K562 (cell line): ENCODE results near the gene CPEB1. TPM values are rescaled to one million over a fixed set of nuclear protein-coding genes. Genes with fewer than 3 reads are reported as not detected.

Experiments
- FIP1L1 ChIP-seq: fragments of 200-400 bp; formaldehyde crosslinking; IDR thresholded peaks from 2 replicates; pipeline ENCODE4 v1.6.1; 2018; ENCODE audit warnings: mild to moderate bottlenecking, low read depth, low read length; ENCODE audit not compliant: poor library complexity, severe bottlenecking
- NCOR1 ChIP-seq: fragments of 450-650 bp; IDR thresholded peaks from 2 replicates; pipeline ENCODE4 v1.6.1; 2016; ENCODE audit warnings: mild to moderate bottlenecking, moderate library complexity
- NFE2L1 ChIP-seq: fragments of 450-650 bp; IDR thresholded peaks from 2 replicates; pipeline ENCODE4 v1.6.1; 2016; ENCODE audit warnings: missing genetic modification characterization, low read depth, mild to moderate bottlenecking, missing compliant biosample characterization, moderate library complexity, borderline replicate concordance
- POLR2AphosphoS5 ChIP-seq: IDR thresholded peaks from 2 replicates; pipeline ENCODE4 v1.6.1; 2011; ENCODE audit warnings: mild to moderate bottlenecking, low read depth, low read length, moderate library complexity; ENCODE audit not compliant: control insufficient read depth, insufficient read depth
- RFX1 ChIP-seq: fragments of 450-650 bp; IDR thresholded peaks from 2 replicates; pipeline ENCODE4 v1.6.1; 2016; ENCODE audit warnings: mild to moderate bottlenecking, moderate library complexity
- SNIP1 ChIP-seq: fragments of 450-650 bp; IDR thresholded peaks from 2 replicates; pipeline ENCODE4 v1.7.1; 2017; ENCODE audit warnings: low read depth, mild to moderate bottlenecking
- SREBF1 ChIP-seq: fragments of 150-350 bp; IDR thresholded peaks from 2 replicates; pipeline ENCODE4 v1.6.1; 2014; ENCODE audit warnings: antibody characterized with exemption, low read depth, low read length, borderline replicate concordance
- TAL1 ChIP-seq: fragments of 450-650 bp; IDR thresholded peaks from 2 replicates; pipeline ENCODE4 v1.6.1; 2016; ENCODE audit warnings: mild to moderate bottlenecking
- TSC22D4 ChIP-seq: fragments of 450-650 bp; IDR thresholded peaks from 2 replicates; pipeline ENCODE4 v1.6.1; 2016; ENCODE audit warnings: missing genetic modification characterization, missing biosample characterization, control low read depth
- ZFP30 ChIP-seq: fragments of 250-450 bp; sonication (Bioruptor Pico); IDR thresholded peaks from 2 replicates; pipeline ENCODE4 v1.8.0; 2022; ENCODE audit warnings: moderate library complexity, mild to moderate bottlenecking, inconsistent platforms, borderline replicate concordance
- ZNF12 ChIP-seq: sonication (generic); formaldehyde crosslinking; IDR thresholded peaks from 2 replicates; pipeline ENCODE4 v1.4.0; 2020; ENCODE audit warnings: mild to moderate bottlenecking, missing genetic modification reagents
- ZNF133 ChIP-seq: fragments of 250-450 bp; sonication (Bioruptor Pico); IDR thresholded peaks from 2 replicates; pipeline ENCODE4 v1.4.0; 2020; ENCODE audit warnings: mild to moderate bottlenecking
- polyA plus RNA-seq, 8 experiments: library from polyadenylated mRNA; depleted of rRNA in 4 of 8; stranded (reverse) in 5 of 8; unstranded in 3 of 8; fragments of >200 nt; fragmentation: Nextera tagmentation in 2 of 8; fragmentation: Illumina TruSeq in 1 of 8; extraction: Ambion mirVana in 2 of 8; extraction: Trizol in 1 of 8; gene quantifications; 2 replicates each; pipeline versions ENCODE4 v1.2.1 to v1.2.3, GENCODE V29; 2011 to 2014; ENCODE audit warnings: inconsistent platforms in 1 of 8, missing spikeins in 1 of 8
- total RNA-seq, 7 experiments: library from RNA; depleted of rRNA in 6 of 7; stranded (reverse); fragments of >200 nt in 6 of 7; fragmentation: Illumina TruSeq in 2 of 7; extraction: Trizol in 2 of 7; gene quantifications; 2 replicates each; pipeline versions ENCODE4 v1.2.1 to v1.2.3, GENCODE V29; 2011 to 2021; ENCODE audit warnings: low replicate concordance in 1 of 7
- TF ChIP-seq, protein P1 (sequence below), 2 experiments: fragments of 450-650 bp; formaldehyde crosslinking in 1 of 2; IDR thresholded peaks; 2 replicates each; pipeline versions ENCODE4 v1.4.0 to v1.6.1; 2014 to 2020; ENCODE audit warnings: mild to moderate bottlenecking in 2 of 2, borderline replicate concordance in 1 of 2, low read depth in 1 of 2
- TF ChIP-seq, protein P2 (sequence below): fragments of 250-450 bp; sonication (Bioruptor Pico); IDR thresholded peaks from 2 replicates; pipeline ENCODE4 v1.5.0; 2022; ENCODE audit warnings: mild to moderate bottlenecking
- TF ChIP-seq, protein P3 (sequence below): sonication (generic); formaldehyde crosslinking; IDR thresholded peaks from 2 replicates; pipeline ENCODE4 v1.8.1; 2023; ENCODE audit warnings: mild to moderate bottlenecking, missing genetic modification reagents, moderate library complexity

CPEB1 gene
- total and polyA plus RNA-seq, 9 of the 15 experiments (the other 6 are each of a cell fraction or from before 2014, with no cell fraction given) = 2.2 to 13.4 (median 9.7) TPM

DNA sequence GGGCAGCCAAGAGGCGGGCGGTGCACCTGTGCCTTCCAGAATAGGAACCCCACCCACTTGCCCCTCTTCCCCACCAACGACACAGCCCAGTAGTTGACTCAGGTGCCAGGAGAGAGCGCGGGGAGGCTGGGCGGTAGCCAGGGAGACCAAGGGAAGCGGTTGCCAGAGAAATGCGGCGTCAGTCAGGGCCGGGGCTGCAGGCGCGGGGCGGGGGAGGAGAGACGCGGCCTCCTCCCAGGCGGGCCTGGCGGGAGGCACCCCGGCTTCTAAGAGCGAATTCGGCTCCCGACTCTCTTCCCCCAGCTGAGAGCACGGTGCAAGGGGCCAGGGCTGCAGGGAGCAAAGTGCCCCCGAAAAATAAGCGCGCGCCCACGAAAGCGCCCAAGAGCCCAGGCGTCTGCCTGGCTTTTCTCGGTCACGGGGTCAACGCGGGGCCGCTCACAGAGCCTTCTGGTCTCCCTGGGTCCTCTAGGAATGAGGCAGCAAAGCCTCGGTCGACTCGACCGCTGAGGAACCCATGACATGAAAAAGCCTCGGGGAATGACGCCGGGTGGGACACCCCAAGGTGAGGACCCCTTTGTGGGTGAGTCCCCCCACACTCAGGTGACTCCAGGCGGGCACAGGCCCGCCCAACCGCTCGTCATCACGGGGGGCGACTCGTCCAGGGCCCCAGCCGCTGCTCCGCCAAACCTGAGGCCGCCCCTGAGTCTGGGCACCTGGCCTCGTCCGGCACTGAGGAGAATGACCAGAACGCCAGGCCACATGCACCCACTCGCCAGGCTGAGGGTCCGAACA lies 716 bp downstream of the CPEB1 start (continued):
- TF ChIP-seq, protein P1, sequence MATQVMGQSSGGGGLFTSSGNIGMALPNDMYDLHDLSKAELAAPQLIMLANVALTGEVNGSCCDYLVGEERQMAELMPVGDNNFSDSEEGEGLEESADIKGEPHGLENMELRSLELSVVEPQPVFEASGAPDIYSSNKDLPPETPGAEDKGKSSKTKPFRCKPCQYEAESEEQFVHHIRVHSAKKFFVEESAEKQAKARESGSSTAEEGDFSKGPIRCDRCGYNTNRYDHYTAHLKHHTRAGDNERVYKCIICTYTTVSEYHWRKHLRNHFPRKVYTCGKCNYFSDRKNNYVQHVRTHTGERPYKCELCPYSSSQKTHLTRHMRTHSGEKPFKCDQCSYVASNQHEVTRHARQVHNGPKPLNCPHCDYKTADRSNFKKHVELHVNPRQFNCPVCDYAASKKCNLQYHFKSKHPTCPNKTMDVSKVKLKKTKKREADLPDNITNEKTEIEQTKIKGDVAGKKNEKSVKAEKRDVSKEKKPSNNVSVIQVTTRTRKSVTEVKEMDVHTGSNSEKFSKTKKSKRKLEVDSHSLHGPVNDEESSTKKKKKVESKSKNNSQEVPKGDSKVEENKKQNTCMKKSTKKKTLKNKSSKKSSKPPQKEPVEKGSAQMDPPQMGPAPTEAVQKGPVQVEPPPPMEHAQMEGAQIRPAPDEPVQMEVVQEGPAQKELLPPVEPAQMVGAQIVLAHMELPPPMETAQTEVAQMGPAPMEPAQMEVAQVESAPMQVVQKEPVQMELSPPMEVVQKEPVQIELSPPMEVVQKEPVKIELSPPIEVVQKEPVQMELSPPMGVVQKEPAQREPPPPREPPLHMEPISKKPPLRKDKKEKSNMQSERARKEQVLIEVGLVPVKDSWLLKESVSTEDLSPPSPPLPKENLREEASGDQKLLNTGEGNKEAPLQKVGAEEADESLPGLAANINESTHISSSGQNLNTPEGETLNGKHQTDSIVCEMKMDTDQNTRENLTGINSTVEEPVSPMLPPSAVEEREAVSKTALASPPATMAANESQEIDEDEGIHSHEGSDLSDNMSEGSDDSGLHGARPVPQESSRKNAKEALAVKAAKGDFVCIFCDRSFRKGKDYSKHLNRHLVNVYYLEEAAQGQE (IDR thresholded peaks at IDR 0.05; ENCODE audit: borderline replicate concordance) = no peak
- TF ChIP-seq, protein P1 (CRISPR knock-in tag; IDR thresholded peaks at IDR 0.05; ENCODE audit: low read depth) = 0 out of 2 replicates have a peak, but pooled peaks have one; percentile 15
- no peak for TF ChIP-seq ZFP30
- no peak for TF ChIP-seq ZNF133
- no peak for TF ChIP-seq SREBF1
- peak; percentile 2; the same call in 1 of the 2 replicates for TF ChIP-seq POLR2AphosphoS5
- TF ChIP-seq NFE2L1 (tag) = no peak
- TF ChIP-seq TAL1 = no peak
- TF ChIP-seq FIP1L1 = peak; percentile 56
- peak; percentile 90 for TF ChIP-seq RFX1
- TF ChIP-seq, protein P2, sequence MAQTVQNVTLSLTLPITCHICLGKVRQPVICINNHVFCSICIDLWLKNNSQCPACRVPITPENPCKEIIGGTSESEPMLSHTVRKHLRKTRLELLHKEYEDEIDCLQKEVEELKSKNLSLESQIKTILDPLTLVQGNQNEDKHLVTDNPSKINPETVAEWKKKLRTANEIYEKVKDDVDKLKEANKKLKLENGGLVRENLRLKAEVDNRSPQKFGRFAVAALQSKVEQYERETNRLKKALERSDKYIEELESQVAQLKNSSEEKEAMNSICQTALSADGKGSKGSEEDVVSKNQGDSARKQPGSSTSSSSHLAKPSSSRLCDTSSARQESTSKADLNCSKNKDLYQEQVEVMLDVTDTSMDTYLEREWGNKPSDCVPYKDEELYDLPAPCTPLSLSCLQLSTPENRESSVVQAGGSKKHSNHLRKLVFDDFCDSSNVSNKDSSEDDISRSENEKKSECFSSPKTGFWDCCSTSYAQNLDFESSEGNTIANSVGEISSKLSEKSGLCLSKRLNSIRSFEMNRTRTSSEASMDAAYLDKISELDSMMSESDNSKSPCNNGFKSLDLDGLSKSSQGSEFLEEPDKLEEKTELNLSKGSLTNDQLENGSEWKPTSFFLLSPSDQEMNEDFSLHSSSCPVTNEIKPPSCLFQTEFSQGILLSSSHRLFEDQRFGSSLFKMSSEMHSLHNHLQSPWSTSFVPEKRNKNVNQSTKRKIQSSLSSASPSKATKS (CRISPR knock-in tag) = no peak
- no peak for TF ChIP-seq ZNF12 (CRISPR knock-in tag)
- 0 out of 2 replicates have a peak, but pooled peaks have one; percentile 25 for TF ChIP-seq NCOR1
- TF ChIP-seq, protein P3, sequence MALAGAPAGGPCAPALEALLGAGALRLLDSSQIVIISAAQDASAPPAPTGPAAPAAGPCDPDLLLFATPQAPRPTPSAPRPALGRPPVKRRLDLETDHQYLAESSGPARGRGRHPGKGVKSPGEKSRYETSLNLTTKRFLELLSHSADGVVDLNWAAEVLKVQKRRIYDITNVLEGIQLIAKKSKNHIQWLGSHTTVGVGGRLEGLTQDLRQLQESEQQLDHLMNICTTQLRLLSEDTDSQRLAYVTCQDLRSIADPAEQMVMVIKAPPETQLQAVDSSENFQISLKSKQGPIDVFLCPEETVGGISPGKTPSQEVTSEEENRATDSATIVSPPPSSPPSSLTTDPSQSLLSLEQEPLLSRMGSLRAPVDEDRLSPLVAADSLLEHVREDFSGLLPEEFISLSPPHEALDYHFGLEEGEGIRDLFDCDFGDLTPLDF (CRISPR knock-in tag) = peak; percentile 53; the same call in 1 of the 2 replicates
- TF ChIP-seq SNIP1 = no peak
- TF ChIP-seq TSC22D4 = no peak
